OCI-LY7 (cell line): ENCODE data around the gene PHETA1.

ENCODE experiments used
- EZH2phosphoT487 ChIP-seq: fragments of 200-600 bp; sonication (generic); IDR thresholded peaks from 2 replicates; pipeline ENCODE4 v1.6.1; 2018; ENCODE audit warnings: low read depth, borderline replicate concordance, mild to moderate bottlenecking, mixed run types, antibody characterized with exemption, low read length, moderate library complexity, mixed read lengths
- TF ChIP-seq, protein P1 (sequence below): fragments of 200-600 bp; sonication (generic); conservative IDR thresholded peaks from 2 replicates; pipeline ENCODE4 v1.5.1; 2014; ENCODE audit warnings: mild to moderate bottlenecking, antibody characterized with exemption, low read length, moderate library complexity, mixed read lengths

DNA sequence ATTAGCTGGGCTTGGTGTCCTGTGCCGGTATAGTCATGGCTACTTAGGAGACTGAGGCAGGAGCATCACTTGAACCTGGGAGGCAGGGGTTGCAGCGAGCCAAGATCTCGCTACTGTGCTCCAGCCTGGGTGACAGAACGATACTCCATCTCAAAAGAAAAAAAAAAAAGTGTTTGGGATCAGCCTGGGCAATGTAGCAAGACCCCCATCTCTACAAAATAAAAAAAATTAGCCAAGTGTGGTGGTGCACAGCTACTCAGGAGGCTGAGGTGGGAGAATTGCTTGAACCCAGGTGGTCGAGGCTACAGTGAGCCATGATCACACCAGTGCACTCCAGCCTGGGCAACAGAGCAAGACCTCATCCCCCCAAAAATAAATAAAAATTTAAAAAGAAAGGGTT, 47.6 kb downstream of the PHETA1 start:
- TF ChIP-seq, protein P1, sequence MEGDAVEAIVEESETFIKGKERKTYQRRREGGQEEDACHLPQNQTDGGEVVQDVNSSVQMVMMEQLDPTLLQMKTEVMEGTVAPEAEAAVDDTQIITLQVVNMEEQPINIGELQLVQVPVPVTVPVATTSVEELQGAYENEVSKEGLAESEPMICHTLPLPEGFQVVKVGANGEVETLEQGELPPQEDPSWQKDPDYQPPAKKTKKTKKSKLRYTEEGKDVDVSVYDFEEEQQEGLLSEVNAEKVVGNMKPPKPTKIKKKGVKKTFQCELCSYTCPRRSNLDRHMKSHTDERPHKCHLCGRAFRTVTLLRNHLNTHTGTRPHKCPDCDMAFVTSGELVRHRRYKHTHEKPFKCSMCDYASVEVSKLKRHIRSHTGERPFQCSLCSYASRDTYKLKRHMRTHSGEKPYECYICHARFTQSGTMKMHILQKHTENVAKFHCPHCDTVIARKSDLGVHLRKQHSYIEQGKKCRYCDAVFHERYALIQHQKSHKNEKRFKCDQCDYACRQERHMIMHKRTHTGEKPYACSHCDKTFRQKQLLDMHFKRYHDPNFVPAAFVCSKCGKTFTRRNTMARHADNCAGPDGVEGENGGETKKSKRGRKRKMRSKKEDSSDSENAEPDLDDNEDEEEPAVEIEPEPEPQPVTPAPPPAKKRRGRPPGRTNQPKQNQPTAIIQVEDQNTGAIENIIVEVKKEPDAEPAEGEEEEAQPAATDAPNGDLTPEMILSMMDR = no peak
- no peak for TF ChIP-seq EZH2phosphoT487
